IPS-18a (cell line): ENCODE measurements around the gene INSL4.

Source experiments
- H3K27ac ChIP-seq: one replicate; pipeline ENCODE4 v1.5.1; 2013; ENCODE audit warnings: low read length
- H3K27me3 ChIP-seq: one replicate; pipeline ENCODE4 v1.6.1; 2013; ENCODE audit warnings: mild to moderate bottlenecking, low read length; ENCODE audit not compliant: control insufficient read depth, insufficient read depth
- H3K36me3 ChIP-seq: one replicate; pipeline ENCODE4 v1.6.1; 2013; ENCODE audit warnings: low read depth, low read length; ENCODE audit not compliant: control insufficient read depth
- H3K4me1 ChIP-seq: one replicate; pipeline ENCODE4 v1.6.1; 2013; ENCODE audit warnings: low read depth, low read length; ENCODE audit not compliant: control insufficient read depth
- H3K4me3 ChIP-seq: one replicate; pipeline ENCODE4 v1.5.1; 2013; ENCODE audit warnings: low read length
- H3K9ac ChIP-seq: one replicate; pipeline ENCODE4 v1.6.1; 2013; ENCODE audit warnings: mild to moderate bottlenecking, low read length, moderate library complexity
- H3K9me3 ChIP-seq: one replicate; pipeline ENCODE4 v1.6.1; 2013; ENCODE audit warnings: low read depth, low read length; ENCODE audit not compliant: control insufficient read depth

Gene INSL4

GRCh38 chr9:5264219-5264595 lies 33.0 kb downstream of the INSL4 start:
- Histone ChIP-seq H3K4me1 (peaks cover 12% of the 10 kb centered on the region), H3K27ac (no peak overlapping the region), H3K9me3 (no peaks in the 10 kb centered on the region), H3K9ac (no peak overlapping the region), H3K4me3 (no peak overlapping the region), H3K27me3 (no peaks in the 10 kb centered on the region), H3K36me3 (no peaks in the 10 kb centered on the region)

GRCh38 chr9:5265939-5266338 lies 34.7 kb downstream of the INSL4 start:
- H3K4me3 ChIP-seq = no peak overlapping the region
- H3K9me3 ChIP-seq = no peaks in the 10 kb centered on the region
- peaks cover 19% of the 10 kb centered on the region for H3K4me1 ChIP-seq
- no peaks in the 10 kb centered on the region for H3K27me3 ChIP-seq
- no peak overlapping the region for H3K9ac ChIP-seq
- H3K36me3 ChIP-seq = no peaks in the 10 kb centered on the region
- no peak overlapping the region for H3K27ac ChIP-seq

- H3K27me3 ChIP-seq = no peaks in the 10 kb centered on the region
- H3K27ac ChIP-seq = no peak overlapping the region
- peaks cover 19% of the 10 kb centered on the region for H3K4me1 ChIP-seq
- no peaks in the 10 kb centered on the region for H3K9me3 ChIP-seq
- no peak overlapping the region for H3K9ac ChIP-seq
- no peaks in the 10 kb centered on the region for H3K36me3 ChIP-seq
- no peak overlapping the region for H3K4me3 ChIP-seq
Observed at GRCh38 chr9:5269249-5269715, 38.1 kb downstream of the INSL4 start.

GRCh38 chr9:5274770-5275169 lies 43.6 kb downstream of the INSL4 start:
- Histone ChIP-seq H3K4me1 (peaks cover under 1% of the 10 kb centered on the region), H3K9ac (no peak overlapping the region), H3K27me3 (no peaks in the 10 kb centered on the region), H3K36me3 (no peaks in the 10 kb centered on the region), H3K9me3 (no peaks in the 10 kb centered on the region), H3K4me3 (no peak overlapping the region), H3K27ac (no peak overlapping the region)

- Histone ChIP-seq H3K36me3 (no peaks in the 10 kb centered on the region), H3K9me3 (no peaks in the 10 kb centered on the region), H3K9ac (no peak overlapping the region), H3K27me3 (no peaks in the 10 kb centered on the region), H3K4me3 (no peak overlapping the region), H3K27ac (no peak overlapping the region), H3K4me1 (no peaks in the 10 kb centered on the region)
Observed at GRCh38 chr9:5278486-5278885, 47.3 kb downstream of the INSL4 start.
